GM21619 (cell line): ENCODE measurements around the gene MCOLN3.
A peak's percentile ranks its signal among the peaks of the same experiment; 100 is the strongest.
"Not testable (repeated sequence)": the region's sequence is repeated elsewhere in the genome, so short reads cannot be mapped to it uniquely, and the experiment has no call there.

Experiments used
- ATAC-seq: cut with Tn5 transposase; IDR thresholded peaks from one replicate; pipeline ENCODE4 v1.9.1; 2021; ENCODE audit not compliant: unreplicated experiment

Gene MCOLN3

DNA sequence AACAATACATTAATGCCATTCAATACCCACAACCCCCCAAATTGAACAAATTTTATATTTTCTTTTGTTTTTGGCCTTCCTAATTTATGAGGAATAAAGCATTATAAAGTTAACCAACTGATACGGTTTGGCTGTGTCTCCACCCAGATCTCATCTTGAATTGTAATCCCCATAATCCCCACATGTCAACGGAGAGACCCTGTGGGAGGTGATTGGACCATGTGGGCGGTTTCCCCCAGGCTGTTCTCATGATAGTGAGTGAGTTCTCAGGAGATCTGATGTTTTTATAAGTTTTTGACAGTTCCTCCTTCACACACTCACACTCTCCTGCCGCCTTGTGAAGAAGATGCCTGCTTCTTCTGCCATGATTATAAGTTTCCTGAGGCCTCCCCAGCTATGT is 6.4 kb upstream of the MCOLN3 start:
- ATAC-seq, result no peak

DNA sequence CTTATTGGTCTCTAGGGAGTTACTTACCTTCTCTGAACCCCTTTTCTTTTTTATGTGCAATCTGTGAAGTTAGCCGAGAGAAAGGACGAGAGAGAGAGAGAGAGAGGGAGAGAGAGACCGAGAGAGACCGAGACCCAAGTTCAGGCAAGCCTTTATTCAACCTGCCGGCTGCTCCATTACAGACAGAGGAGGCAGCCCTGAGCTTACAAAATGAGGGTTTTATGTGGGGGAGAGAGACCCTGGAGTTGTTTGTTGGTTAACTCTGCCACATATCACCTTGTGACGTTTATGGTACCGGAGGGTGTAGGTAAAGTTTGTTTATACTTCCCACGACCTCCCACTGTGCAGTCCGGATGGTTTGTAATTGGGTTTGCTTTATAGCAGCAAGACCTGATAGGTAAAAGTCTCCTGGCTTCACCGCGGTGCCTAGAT is 1.5 kb upstream of the MCOLN3 start:
- ATAC-seq, result no peak

DNA sequence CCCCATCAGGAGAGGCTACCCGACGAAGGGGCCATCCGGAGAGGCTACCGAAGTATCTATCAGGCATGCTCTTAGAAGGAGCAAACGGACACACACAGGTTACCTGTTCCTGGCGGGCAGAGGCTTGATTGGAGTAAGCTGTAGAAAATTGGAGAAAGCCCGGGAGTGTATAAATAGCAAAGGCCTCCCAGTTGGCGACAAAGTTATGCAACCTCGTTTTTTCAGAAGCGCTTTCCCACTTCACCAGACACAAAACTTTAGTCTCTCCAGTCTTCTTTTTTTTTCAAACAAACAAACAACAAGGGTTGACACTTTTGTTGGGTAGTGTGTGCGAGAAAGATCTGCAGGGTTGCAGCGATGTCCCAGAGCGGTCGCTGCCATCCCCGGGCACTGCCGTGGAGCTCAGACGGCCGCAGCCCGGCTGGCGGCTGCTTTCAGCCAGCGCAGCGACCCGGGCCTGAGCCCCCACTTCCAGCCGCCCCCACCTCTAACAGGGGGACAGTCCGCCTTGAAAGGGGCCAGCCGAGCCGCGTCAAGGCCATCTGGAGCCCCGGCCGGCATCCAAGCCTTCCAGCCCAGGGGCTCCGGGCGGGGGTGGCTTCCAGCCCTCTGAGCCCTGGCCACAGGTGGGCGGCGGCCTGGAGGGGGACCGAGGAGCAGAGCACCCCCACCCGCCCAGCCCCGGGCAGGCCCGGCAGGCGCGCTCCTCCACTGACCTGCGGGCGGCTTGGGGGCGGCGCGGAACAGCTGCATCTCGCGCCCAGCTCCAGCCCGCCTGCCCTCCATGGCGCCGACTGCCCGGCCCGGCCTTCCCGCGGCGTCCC is 616 bp downstream of the MCOLN3 start:
- peak; percentile 52 for ATAC-seq

DNA sequence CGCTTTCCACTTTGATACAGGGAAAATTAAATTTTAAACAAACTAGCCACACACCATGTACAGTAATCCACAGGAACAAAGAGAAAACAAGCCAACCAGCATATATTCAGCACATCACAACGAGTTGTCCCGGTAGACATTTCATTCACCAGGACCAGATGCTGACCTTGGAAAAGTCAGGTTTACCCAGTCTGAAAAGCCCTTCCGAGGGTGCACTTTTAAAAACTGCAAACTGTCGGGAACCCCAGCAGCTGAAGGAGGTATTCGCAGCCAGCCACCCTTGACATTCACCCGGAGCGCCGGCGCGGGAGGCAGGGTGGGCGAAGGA is 1.2 kb downstream of the MCOLN3 start:
- no peak for ATAC-seq

DNA sequence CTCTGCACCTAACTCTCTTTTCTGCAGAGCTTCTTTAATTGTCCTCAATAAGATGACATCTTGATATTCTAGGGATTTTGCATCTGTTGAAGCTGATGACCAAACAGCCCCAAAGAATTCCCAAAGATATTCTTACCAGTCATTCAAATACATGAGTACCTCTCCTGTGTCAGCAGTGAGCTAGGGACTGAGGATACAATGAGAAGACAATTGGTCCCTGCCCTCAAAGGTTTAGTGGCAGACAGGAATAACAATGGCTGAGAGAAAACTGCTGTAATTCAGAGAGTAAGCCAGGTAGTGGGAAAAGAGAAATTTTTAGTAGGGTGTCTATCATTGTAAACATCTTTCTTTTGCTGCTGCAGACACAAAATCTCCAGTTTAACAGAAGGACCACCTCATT is 5.9 kb downstream of the MCOLN3 start:
- no peak for ATAC-seq

DNA sequence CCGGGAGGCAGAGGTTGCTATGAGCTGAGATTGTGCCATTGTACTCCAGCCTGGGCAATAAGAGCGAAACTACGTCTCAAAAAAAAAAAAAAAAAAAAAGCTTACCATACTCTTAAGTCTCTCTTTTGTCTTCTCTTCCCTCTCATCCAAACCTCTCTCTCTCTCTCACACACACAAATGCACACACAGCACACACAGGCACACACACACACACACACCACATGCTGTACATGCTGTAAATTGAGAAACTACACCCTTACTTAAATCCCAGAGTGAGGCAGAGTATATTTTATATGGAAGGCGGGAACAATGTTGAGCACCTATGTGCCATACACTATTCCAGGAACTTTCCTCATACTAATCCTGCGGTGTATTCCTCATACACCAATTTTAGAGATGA is 6.5 kb downstream of the MCOLN3 start:
- ATAC-seq, result no peak

DNA sequence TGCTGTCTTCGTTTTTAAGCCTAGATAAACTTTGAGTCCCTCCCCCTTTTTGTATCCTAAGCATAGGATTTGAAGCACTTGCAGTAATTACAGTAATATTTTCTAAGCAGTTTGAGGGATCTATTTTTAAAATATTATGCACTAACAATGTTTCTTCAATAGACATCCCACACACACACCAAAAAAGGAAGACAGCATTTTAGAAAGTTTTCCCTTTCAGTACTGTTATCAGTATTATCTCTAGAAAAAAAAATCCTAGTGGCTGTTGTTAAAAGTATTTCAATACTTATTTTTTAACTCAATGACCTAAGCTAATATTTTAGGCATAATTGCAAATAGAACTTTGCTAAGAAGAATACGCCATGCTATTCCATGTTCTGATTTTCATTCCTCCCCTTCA is 15.1 kb downstream of the MCOLN3 start:
- ATAC-seq, result no peak

DNA sequence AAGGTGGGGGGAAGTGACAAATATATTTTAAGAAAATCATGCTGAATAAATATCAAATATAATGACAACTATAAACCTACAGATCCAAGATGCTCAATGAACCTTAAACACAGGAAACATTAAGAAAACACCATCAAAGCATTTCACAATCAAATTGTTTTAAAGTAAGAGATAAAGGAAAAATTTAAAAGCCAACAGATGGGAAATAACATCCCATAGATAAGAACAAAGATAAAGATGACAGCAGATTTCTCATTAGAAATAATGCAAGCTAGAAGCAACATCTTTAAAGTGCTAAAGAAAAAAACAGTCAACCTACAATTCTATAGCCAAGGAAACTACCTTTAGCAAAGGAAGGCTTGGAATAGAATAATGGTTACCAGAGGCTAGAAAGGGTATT is 17.8 kb downstream of the MCOLN3 start:
- no peak for ATAC-seq

DNA sequence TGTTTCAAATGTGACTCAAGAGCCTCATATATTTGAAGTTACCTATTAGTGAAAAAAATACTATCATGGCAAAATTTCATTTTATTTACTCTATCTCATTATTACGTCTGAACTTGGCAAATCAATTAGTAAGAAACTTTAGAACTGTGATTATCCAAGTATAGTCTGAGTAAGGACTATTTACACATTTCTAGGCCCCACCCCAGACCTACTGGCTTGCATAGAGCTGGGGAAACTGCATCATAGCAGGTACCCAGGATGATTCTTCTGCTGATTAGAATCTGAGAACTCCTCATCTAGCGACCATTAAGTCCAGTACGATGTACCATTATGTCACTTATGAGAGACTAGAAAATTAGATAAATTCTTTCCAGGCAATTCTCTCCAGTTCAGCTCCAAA is 20.1 kb downstream of the MCOLN3 start:
- no peak for ATAC-seq

DNA sequence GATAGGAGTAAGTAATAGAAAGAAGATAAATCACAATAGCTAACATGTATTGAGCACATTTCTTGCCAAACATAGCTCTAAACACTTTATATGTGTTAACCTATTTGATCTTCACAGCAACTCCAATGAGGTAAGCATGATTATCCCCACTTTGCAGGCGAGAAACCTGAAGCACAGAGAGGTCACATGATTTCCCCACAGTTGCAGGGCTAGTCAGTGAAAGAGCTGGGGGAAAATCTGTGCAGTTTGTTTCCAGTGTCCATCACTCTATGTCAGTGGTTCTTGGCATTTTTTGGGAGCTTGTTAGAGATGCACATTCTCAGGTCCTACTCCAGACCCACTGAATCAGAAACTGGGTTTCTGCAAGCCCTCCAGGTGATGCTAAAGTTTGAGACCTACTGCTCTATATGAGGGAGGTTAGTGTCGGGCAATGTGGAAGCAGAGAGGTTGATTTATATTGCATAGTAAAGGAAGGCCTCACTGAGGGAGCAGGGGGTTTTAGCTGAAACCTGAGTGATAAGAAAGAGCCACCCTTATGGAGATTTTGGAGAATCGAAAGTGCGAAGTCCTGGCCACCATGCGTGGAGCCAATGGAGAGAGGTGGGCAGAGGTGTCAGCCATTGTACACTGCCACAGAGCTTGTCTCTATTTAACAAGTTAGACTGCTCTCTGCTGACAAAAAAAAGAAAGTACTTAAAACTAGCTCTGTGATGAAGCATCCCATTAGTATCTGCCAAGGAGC is 20.9 kb downstream of the MCOLN3 start:
- ATAC-seq, result peak; percentile 82

DNA sequence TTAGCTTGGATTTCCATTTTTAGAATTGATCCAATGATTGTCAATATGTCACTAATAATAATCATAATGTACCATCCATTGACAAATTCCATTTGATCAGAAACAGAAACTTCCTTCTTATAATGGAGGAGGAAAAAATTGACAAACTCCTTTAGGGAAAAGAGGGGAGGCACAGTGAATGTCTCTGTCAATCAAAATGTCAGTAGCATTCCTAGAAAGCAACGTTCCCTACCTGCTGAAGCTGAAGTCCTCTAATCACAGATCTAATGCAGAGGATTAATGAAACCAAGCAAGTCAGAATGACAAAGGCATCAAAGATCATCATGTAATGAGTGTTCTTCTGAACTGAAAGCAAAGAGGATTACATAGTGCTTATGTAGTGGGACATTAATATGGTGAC is 22.4 kb downstream of the MCOLN3 start:
- no peak for ATAC-seq

DNA sequence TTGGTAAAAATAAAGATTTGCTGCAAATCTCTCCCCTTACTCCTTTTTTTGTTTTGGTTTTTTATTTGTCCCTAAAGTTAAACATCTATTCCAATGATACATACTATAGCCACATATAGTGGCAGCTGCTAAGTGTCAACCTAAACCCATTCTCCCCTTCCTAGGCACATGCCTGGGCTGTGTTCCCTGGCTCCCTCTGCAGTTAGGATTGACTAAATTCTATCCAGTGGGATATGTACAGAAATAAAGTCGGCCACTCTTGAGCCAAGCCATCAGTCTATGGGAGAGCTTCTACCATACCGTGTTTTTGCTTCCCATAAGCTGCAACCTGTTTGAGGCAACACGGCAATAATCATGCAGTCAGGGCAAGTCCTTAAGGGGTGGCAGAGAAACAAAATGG is 23.6 kb downstream of the MCOLN3 start:
- ATAC-seq, result no peak

DNA sequence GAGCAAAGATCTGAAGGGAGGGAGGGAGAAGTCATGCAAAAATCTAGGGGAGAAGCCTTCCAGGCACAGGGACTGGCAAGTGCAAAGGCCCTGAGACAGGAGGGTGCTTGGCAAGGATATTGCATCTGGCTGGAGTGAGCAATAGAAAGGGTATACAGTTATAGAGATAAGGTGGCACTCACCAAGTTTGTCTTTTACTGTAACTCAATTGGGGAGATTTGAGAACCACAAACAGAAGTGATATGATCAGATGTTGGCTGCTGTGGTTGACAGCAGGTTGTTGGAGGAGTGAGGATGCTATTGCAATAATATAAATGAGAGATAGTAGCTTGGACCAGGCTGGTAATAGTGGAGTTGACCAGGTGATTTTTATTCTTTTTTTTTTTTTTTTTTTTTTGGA is 25.6 kb downstream of the MCOLN3 start:
- no peak for ATAC-seq

DNA sequence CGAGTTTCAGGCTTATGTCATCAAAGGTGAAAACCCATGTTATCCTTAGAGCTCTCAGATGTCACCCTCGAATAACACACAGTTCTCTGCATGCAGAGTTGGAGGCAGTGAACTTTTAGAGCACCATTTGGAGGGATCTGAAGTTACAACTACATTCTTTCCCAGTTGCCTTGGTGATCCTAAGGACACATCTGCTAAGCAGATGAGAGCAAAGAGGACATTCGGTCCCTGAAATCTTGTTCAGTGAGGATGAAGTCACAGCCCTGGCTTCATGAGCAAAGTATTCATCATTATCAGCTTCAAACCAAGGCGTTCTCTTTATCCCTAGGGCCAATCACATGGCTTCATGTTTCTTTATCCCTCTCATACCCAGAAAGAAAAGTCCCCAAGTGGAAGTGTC is 28.3 kb downstream of the MCOLN3 start:
- no peak for ATAC-seq

DNA sequence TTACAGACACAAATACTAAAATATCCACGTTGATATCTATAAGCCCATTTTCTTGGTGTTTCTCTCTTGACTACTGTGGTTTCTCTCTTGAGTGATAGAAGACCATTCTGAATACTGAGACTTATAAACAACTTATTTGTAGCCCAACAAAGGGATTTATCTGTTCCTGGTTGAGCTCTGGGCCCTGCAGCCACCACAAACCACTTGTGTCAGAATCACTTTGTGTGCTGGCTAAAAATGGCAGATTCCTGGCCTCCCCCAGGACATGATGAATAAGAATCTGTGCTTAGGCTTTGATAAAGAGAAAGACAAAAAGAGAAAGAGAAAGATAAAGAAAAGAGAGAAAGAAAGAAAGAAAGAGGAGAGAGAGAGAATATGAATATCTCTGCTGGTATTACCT is 32.5 kb downstream of the MCOLN3 start:
- ATAC-seq, result no peak

DNA sequence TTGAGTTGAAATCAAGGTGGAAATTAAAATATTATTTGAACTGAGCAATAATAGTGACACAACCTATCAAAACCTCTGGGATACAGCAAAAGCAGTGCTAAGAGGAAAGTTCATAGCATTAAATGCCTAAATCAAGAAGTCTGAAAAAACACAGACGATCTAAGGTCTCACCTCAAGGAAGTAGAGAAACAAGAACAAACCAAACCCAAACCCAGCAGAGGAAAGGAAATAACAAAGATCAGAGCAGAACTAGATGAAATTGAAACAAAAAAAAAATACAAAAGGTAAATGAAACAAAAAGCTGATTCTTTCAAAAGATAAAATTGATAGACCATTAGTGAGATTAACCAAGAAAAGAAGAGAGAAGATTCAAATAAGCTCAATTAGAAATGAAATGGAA is 42.7 kb downstream of the MCOLN3 start:
- not testable (repeated sequence) for ATAC-seq

DNA sequence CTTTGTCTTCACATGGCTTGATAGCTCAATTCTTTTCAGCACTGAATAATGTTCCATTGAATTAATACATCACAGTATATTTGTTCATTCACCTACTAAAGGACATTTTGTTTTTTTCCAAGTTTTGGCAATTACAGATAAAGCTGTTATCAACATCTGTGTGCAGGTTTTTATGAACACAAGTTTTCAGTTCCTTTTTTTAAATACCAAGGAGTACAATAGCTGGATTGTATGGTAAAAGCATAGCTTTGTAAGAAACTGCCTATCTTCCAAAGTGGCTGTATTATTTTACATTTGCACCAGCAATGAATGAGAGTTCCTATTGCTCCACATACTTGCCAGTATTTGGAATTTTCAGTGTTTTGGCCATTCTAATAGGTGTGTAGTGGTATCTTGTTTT is 46.6 kb downstream of the MCOLN3 start:
- no peak for ATAC-seq

DNA sequence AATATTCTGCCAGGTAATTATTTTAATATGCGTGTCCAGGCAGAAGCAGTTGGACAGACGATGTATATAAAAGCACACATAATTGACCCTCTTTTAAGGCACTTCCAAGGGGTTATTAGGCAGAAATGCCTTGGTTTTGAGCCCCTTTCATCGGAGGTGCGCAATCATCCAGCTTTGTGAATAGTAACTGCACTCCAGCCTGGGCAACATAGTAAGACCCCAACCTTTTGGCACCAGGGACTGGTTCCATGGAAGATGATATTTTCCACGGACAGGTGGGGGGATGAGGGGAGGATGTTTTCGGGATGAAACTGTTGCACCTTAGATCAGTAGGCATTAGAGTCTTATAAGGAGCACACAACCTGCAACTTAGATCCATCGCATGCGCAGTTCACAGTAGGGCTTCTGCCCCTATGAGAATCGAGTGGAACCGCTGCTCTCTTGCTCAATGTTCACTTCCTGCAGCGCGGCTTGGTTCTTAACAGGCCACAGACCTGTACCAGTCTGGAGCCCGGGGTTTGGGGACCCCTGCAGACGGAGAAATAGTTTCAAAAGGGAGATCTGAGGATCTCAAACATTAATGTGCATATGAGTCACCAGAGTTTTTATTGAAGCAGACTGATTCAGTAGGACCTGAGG is 49.5 kb downstream of the MCOLN3 start:
- no peak for ATAC-seq

DNA sequence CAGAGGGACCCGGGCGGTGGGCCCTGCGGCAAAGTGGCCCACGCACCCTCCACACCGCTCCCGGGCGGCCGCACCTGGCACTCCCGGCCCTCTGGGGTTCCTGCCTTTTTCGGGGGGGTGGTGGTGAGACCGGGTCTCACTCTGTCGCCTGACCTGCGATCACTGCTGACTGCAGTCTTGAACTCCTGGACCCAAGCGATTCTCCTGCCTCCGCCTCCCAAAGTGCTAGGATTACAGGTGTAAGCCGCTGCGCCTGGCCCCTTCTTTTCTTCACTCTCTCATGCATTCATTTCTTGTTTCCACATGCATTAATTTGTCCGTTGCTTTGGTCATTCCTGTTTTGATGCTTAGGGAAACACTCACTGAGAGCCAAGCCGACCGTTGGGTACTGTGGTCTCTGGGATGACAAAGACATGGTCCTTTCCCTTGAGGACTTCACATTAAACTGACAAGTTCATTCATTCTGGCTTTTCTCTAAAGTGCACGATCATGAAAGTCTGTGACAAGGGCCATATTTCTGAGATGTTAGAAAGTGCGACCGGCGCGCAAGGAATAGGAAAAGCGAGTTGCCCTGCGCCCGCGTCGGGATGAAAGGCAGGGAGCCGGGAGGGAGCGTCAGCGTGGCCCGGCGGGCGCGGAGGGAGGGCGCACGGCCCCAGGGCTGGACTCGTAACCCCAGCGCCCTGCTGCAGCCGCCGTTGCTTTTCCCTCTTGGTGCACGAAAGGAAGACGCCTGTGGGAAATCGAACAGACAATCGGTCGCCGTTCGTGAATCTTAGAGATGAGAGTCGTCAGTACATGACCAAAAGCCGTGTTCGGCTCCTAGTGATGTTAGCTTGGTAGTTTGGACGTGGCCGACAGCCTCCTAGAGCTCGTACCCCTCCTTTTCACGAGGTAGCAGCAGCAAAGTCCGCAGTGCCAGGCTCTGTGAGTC is 50.4 kb downstream of the MCOLN3 start:
- ATAC-seq, result no peak

DNA sequence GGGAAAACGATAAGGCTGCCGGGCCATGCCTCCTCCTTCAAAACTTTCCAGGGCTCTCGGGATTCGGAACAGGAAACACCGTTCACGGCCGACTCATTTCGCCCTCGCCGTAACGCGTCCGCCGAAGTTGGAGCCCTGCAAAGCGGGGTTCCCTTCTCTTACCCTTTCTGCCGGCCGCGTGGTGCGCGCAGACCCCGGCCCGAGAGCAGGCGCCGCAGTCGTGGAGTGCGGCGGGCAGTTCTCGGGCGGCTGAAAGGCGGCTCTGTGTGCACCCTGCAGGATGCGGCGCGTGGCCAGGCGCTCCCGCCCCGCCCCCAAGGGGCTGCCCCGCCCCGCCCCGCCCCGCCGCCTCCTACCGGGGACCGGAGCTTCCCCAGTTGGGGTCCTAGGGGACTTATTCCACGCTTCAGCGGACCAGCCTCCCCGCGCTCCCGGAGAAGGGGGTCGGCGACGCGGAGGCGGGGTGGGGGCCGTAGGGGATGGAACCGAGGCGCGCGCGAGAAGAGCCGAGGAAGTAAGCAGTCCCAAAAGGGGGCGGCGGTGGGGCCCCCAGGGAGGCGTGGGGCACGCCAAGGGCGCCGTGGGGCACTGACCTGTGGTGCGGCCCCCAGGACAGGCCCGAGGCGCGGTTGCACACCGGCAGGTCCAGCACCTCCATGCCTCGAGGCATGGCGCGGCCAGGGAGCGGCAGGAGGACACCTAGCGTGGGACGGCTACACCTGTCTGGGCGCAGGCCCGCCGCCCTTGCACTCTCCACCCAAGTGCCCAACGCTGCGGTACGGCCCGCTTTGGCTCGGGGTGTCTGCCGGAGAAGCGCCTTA is 51.2 kb downstream of the MCOLN3 start, which contains the start of gene MCOLN2:
Gene MCOLN2, minus strand, starts transcription at position 268 of the 821 bp plus-strand sequence. Its CDS starts 241 bp downstream, at position 27.
- ATAC-seq, result peak; percentile 47
